HT-29 (cell line): Measurements from ENCODE around the gene UPF1. TPM values are rescaled to one million over a fixed set of nuclear protein-coding genes. Genes with fewer than 3 reads are reported as not detected.

Experiments
- DNase-seq: peaks from one replicate; pipeline ENCODE4 v3.0.0-alpha.2; 2015; ENCODE audit warnings: low spot score
- total RNA-seq: library from RNA; depleted of rRNA; stranded (reverse); fragments of >200 nt; shearing (Covaris generic); gene quantifications from 2 replicates; pipeline ENCODE4 v1.2.3, GENCODE V29; 2014; rRNA removed

UPF1 gene
- 73.7 and 79.5 TPM in 2 replicates for total RNA-seq

DNA sequence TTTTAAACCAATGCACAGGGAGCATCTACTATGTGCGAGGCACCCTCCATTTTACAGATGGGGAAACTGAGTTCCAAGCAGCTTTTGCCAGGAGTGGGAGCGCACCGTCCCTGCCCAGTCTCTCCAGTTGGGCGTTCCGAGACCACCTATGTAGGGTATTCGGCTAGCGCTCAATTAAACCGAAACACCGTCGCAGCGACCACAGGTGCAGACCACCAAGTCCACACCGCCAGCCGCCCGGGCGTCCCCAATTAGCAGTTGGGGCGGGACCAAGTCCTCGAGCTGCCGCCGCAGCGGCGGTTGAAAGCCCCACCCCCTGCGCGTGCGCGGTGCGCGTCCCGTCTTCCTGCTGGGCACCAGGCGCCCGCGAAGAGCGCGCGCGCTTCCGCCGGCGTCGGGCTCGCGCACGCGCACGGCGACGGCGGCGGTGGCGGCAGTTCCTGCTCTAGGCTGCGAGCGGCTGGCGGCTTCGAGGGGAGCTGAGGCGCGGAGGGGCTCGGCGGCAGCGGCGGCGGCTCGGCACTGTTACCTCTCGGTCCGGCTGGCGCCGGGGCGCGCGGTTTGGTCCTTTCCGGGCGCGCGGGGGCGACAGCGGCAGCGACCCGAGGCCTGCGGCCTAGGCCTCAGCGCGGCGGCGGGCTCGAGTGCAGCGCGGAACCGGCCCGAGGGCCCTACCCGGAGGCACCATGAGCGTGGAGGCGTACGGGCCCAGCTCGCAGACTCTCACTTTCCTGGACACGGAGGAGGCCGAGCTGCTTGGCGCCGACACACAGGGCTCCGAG, at the start of gene UPF1:
TSS of gene UPF1 (plus strand) at position 436 of the 782 bp plus-strand sequence. CDS start at position 687, 251 bp downstream.
- DNase-seq = peak; percentile 83

- DNase-seq = no peak
These were observed 49.1 kb upstream of the UPF1 start for GRCh38 chr19:18782559-18783225.

DNA sequence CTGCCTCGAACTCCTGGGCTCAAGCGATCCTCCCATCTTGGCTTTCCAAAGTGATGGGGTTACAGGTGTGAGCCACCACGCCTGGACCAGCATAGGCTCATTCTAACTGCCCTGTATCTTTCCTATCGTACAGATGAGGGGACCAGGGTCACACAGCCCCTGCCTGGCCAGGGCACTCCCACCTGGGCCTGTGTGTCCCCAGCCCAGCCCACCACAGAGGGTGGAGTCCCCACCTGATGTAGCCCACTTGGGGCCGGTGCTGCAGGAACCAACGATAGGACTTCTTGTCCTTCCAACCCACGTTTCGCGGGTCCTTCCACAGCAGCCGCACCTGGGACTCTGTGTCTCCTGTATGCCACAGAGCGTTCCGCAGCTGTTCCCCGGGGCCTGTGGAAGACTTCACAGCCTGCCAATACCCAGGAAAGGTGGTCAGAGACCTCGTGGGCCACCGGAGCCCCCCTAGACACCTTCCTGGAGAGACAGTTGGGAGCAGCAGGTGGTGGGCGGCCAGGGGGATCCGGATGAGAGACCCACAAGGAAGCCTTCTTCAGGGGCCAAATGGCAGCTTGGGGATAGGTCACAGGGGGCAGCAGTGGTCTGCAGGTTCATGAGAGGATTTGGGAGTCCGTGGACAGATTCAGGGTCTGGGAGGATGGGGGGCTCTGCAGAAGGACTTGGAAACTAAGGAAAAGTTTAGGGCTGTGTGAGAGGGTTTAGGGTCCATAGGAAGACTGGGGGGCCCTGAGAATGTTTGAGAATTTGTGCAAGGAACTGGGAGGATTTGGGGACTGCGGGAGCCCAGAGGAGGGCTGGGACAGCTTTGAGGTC, 47.6 kb upstream of the UPF1 start:
- DNase-seq = no peak

DNA sequence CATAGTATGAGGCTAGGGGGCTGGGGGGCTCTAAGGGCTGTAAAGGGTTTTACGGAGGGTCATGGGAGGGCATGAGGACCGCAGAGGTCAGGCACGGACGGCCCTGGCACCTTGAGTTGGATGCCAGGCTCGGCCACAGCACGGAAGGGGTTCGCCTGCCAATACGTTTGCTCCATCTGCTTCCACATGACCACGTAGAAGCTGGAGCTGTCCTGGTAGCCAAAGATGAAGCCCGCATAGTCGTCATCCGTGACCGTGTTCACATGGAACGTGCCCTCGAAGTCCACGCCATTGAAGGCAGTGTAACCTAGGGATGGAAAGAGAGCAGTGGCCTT, 47.0 kb upstream of the UPF1 start:
- no peak for DNase-seq

- DNase-seq = peak; percentile 61
These were observed 46.3 kb upstream of the UPF1 start for GRCh38 chr19:18785179-18786124.

DNA sequence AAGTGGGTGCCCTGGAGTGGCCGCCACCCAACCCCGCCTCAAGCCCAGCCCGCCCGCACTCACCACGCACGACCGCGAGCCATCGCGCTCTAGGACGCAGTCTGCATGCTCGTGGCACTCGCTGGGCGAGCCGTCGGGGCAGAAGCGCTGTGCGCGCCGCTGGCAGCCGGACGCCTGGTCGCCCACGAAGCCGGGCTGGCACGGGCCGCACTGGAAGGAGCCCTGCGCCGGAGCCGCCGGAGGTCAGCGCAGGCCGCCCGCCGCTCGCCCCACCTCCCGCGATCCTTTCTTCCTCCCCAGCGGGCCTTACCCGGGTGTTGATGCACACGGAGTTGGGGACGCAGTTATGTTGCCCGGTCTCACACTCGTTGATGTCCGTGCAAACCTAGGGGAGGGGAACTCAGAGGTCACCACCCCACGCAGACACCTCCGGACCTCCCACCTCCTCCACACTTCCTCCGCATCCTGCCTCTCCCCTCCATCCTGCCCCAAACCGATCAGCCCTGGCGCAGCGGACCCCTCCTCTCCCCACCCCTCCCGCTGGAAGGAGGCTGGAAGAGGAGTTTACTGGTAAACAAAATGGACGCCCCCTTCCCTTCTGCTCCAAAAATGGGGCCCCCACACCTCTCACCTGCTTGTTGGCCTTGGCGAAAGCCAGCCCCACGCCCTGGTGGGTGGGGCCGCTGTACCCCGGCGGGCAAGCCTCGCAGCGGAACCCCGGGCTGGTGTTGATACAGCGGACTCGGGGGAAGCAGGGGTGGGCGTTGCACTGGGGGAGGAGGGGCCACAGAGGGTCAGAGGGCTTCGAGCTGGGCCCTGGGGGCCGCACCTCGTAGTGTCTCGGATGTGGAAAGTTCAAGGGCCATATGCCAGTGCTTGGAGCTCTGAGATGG, 43.0 kb upstream of the UPF1 start:
- no peak for DNase-seq

DNA sequence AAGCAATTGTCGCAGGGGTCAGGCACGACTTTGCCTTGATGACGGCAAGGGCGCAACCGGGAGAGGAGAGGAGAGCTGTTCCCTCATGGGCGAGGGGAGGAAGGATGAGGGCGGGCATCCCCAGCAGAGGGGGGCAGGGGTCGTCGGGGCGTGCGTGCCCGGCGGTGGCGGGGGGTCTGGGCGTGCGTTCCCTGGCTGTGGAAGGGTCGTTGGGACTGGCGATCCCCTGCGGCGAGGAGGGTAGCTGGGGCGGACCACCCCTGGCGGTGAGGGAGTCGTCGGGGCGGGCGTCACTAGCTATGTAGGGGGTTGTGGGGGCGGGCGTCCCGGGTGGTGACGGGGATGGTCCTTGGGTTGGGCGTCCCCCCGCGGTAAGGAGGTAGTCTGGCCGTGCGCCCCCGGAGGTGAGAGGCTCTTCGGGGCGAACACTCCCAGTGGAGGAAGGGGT, 42.3 kb upstream of the UPF1 start:
- DNase-seq = no peak

DNA sequence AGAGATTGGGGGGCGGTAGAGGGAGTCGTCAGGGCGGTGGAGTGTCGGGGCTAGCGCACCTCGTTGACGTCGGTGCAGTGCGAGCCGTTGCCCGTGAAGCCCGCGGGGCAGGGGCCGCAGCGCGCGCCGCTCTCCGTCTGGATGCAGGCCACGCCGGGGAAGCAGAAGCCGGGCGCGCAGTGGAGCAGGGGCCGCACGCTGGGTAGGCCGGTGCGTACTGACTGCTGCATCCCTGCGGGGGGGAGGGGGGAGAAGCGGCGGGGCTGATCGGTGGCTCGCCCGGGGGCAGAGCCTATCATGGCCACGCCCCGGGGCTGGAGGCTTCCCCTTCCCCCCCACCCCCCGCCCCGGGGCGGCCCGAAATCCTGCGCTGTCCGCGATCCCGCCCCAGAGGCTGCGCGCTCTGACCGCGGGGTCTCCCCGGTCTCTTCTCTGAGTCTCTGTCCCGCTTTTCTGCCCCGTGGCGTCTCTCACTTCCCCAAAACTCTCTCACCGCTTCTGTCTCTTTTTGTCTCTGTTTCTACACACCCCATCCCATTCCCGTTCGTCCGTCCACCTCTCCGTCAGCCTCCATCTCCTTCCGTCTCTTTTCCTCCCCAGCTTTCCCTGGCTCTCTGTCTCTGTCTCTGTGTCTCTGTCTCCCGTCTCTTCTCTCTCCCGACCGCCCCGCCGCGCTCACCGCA, 41.7 kb upstream of the UPF1 start:
- DNase-seq = no peak

DNA sequence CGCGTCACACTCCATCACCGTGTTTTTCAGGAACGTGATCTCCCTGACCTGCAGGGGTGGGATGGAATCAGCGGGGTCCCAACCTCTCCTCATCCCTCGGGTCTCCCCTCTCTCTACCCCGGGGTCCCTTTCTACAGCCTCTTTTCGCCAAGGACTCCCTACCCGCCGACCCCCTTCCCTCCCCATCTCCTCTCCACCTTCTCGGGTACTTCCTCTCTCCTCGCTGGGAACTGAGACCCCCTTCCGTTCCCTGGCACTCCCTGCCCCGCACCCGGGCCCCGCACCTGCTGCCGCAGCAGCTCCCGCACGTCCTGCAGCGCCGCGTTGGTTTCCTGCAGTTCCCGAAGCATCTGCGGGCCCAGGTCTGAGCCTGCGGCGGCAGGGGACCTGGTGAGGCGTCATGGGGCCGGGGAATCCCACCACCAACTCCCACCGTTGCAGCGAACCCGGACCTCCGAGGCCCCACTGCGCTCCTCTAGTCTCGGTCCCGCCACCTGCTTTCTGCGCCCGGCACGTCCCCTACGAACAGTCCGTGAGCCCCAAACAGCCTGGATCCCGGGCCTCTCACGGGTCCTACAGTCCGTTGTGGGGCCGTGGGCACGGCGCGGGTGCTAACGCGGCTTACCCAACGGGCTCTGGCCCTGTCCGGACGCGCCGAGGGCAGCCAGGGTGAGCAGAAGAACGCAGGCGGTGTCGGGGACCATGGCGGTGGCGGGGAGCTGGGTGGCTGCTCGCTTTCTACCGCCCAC, 41.0 kb upstream of the UPF1 start, which contains the start of gene COMP:
TSS of gene COMP (minus strand) at position 740 of the 749 bp plus-strand sequence. CDS start at position 704, 36 bp downstream.
- no peak for DNase-seq

- no peak for DNase-seq
These were observed 40.5 kb upstream of the UPF1 start for GRCh38 chr19:18791315-18791678.

GRCh38 chr19:18792661-18793060, 39.1 kb upstream of the UPF1 start:
- no peak for DNase-seq

GRCh38 chr19:18793144-18794028, 38.4 kb upstream of the UPF1 start:
- no peak for DNase-seq

DNA sequence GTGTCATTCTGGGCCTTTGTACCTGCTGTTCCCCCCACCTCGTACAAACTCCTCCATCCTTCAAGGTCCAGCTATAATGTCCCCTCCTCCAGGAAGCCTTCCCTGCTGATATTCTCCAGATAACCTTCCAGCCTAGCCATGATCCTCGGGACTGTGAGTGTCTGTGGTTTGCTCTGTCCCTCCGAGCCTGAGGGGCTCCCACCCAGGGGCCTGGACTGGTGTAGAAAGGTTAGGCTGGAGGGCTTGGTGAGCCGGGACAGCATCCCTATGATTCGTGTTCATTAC, 37.8 kb upstream of the UPF1 start:
- no peak for DNase-seq

DNA sequence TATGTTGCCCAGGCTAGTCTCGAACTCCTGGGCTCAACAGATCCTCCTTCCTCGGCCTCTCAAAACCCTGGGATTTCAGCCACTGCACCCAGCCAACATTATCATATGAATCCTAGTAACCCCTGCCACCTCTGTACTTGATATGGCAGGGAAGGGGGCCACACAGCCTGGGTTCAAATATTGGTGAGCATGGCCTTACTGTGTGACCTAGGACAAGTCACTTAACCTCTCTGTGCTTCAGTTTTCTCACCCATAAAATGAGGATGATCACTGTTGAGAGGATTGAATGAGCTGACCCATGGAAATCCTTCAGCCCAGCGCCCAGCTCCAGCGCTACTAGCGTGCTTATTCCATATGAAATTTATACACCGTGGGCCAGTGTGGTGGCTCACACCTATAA, 37.1 kb upstream of the UPF1 start:
- no peak for DNase-seq

DNA sequence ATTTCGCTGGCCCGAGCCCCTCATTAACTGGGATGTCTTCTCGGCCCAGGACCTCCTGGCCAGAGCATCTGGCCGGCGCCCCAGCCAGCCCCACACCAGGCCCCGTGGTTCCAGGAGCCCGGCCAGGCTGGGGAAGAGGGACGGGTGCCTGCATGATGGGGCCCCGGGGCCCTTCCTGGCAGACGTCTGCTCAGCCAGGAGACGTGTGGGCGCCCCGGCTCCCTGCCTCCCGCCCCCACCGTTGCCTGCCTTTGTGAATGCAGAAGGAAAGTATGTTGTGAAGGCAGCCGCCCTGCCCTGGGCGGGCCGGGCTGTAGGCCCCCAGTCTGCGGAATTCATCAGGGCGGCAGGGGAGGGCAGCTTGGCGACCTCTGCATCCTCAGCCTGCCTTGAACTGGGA, 36.2 kb upstream of the UPF1 start:
- no peak for DNase-seq

- DNase-seq = no peak
These were observed 35.5 kb upstream of the UPF1 start for GRCh38 chr19:18796239-18796638.

DNA sequence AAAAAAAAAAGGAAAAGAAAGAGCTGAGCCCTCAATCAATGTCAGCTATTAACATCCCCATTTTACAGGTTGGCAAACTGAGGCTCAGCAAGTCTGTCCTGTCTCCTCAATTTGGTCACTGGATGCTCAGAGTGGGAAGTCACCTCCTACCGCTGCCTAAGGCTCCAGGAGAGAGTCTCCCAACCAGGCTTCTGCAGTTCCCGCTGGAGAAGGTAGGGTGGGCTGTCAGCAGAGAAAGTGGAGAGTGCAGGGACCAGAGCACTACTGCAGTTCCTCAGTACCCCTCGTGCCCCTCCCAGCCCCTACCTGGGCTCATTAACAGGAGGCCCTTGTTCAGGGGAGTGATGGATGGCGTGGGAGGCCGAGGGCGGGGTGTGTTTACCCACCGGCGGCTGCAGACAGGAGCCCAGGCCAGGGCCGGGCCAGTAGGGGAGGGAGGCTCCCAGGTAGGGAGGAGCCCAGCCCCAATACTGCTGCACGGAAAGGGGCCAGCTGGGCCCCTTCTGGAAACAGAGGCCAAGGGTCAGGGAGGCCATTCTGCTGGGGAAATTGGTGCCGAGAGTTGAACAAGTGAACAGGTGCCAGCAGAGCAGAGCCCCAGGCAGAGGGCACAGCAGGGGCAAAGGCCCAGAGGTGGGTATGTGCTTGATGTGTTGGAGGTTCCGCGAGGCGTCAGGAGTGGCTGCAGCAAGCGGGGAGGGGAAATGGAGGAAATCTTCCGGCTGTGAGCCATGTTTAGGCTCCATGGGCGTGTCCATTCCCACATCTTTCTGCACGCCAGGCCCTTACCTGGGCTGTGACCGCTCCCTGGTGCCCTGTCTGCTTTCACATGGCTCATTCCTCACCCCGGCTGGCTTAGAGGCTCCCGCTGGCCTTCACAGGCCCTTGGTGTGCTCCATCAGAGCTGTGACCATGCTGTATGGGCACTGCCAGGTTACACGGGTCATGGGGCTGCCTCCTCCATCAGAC, 33.1 kb upstream of the UPF1 start:
- DNase-seq = no peak
